ENCODE data around the gene ZBTB33.

The ZBTB33 gene

GRCh38 chrX:120262859-120263708, 12.5 kb downstream of the ZBTB33 start:
- Histone ChIP-seq H3K27ac (no peak overlapping the region), H3K4me2 (ENCODE audit: low read length) (no peak overlapping the region), H3K36me3 (ENCODE audit: control insufficient read depth, insufficient read depth, low read length) (no peaks in the 10 kb centered on the region), H3K27me3 (ENCODE audit: control insufficient read depth, insufficient read depth, low read length) (no peaks in the 10 kb centered on the region), H3K9me3 (ENCODE audit: control insufficient read depth, low read length) (no peaks in the 10 kb centered on the region), H3K4me1 (no peaks in the 10 kb centered on the region), H3K9ac (no peak overlapping the region), H3K4me3 (ENCODE audit: low read depth, low read length) (no peak overlapping the region), H3K79me2 (no peaks in the 10 kb centered on the region), H2AFZ (no peak overlapping the region)
- no peak for TF ChIP-seq CTCF (IDR thresholded peaks at IDR 0.05)

GRCh38 chrX:120264341-120264740, 13.7 kb downstream of the ZBTB33 start:
- no peak for TF ChIP-seq CTCF (IDR thresholded peaks at IDR 0.05)
- H3K9me3 ChIP-seq (ENCODE audit: control insufficient read depth, low read length): no peaks in the 10 kb centered on the region
- no peaks in the 10 kb centered on the region for H3K79me2 ChIP-seq
- no peaks in the 10 kb centered on the region for H3K27me3 ChIP-seq (ENCODE audit: control insufficient read depth, insufficient read depth, low read length)
- H3K9ac ChIP-seq: no peak overlapping the region
- H3K36me3 ChIP-seq (ENCODE audit: control insufficient read depth, insufficient read depth, low read length): no peaks in the 10 kb centered on the region
- H3K4me2 ChIP-seq (ENCODE audit: low read length): no peak overlapping the region
- H3K4me3 ChIP-seq (ENCODE audit: low read depth, low read length): no peak overlapping the region
- no peak overlapping the region for H3K27ac ChIP-seq
- no peaks in the 10 kb centered on the region for H3K4me1 ChIP-seq
- no peak overlapping the region for H2AFZ ChIP-seq

- Histone ChIP-seq H3K9ac (no peak overlapping the region), H3K9me3 (ENCODE audit: control insufficient read depth, low read length) (no peaks in the 10 kb centered on the region), H3K27ac (no peak overlapping the region), H2AFZ (no peak overlapping the region), H3K4me2 (ENCODE audit: low read length) (no peak overlapping the region), H3K27me3 (ENCODE audit: control insufficient read depth, insufficient read depth, low read length) (no peaks in the 10 kb centered on the region), H3K79me2 (no peaks in the 10 kb centered on the region), H3K4me1 (no peaks in the 10 kb centered on the region), H3K4me3 (ENCODE audit: low read depth, low read length) (no peak overlapping the region), H3K36me3 (ENCODE audit: control insufficient read depth, insufficient read depth, low read length) (no peaks in the 10 kb centered on the region)
- no peak for TF ChIP-seq CTCF (IDR thresholded peaks at IDR 0.05)
These were observed 18.9 kb downstream of the ZBTB33 start for GRCh38 chrX:120269373-120270035.

GRCh38 chrX:120270567-120270966, 20.0 kb downstream of the ZBTB33 start:
- no peak for TF ChIP-seq CTCF (IDR thresholded peaks at IDR 0.05)
- no peaks in the 10 kb centered on the region for H3K4me1 ChIP-seq
- H3K27ac ChIP-seq: no peak overlapping the region
- H3K4me2 ChIP-seq (ENCODE audit: low read length): no peak overlapping the region
- no peak overlapping the region for H2AFZ ChIP-seq
- no peak overlapping the region for H3K9ac ChIP-seq
- H3K9me3 ChIP-seq (ENCODE audit: control insufficient read depth, low read length): no peaks in the 10 kb centered on the region
- no peak overlapping the region for H3K4me3 ChIP-seq (ENCODE audit: low read depth, low read length)
- no peaks in the 10 kb centered on the region for H3K79me2 ChIP-seq
- no peaks in the 10 kb centered on the region for H3K36me3 ChIP-seq (ENCODE audit: control insufficient read depth, insufficient read depth, low read length)
- H3K27me3 ChIP-seq (ENCODE audit: control insufficient read depth, insufficient read depth, low read length): no peaks in the 10 kb centered on the region
